ENCODE results near the gene SLC24A4.
"Not testable (repeated sequence)": the region's sequence is repeated elsewhere in the genome, so short reads cannot be mapped to it uniquely, and the experiment has no call there.

The SLC24A4 gene

DNA sequence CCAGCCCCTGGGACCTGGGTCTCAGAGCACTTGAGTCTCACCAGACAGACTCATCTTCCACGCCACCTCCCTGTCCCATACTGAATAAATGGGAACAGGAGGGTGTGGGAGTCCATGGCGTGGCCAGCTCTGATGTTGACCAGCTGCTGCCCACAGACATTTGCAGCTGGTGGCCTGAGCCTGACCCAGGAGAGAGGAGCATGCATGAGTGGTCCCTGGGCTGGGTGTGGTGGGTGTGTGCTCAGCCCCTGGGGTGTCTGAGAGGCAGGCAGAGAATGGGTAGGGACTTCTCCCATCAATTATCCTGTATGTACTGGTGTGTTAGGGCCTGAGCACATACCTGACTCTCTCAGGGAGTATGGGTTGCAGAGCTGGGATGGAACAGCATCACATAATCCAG lies 49.3 kb downstream of the SLC24A4 start:
- no peak for DNase-seq

- no peak for DNase-seq
Observed at GRCh38 chr14:92373336-92373735, 50.4 kb downstream of the SLC24A4 start.

DNA sequence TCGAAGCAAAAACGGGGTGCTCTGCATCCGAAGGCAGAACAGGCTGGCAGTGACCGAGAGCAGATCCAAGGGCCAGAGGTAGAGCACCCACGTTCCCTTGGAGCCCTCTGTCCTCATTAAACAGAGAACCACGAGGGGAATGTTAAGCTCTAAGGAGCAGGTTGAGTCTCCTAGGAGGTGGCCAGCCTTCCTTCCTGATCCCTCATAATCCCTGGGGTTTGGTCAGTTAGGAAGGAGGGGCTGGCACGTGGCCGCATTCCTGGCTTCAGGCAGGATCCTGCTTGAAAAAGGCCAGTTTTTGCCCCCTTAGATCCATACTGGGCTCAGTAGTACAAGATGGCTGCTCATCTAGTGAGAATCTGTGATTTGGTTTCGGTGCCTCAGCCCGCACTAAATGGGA lies 57.2 kb downstream of the SLC24A4 start:
- no peak for DNase-seq

DNA sequence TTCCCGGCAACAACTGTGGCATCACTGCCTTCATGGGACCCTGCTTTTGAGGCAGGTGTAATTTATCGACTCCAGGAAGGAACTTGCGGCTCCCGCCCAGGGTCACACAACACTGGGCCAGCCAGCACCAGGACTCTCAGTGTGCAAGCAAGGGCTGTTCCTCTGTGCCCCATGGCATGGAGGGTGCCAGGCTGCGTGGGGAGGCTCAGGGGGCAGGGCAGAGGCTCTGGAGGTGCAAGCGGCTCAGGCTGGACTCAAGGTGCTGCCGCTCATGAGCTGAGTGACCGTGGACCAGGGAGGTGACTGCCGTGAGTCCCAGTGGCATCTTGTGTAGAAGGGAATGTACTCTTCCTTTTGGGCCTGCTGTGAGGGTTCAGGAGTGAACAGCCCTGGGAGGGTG lies 57.6 kb downstream of the SLC24A4 start:
- DNase-seq: no peak

DNA sequence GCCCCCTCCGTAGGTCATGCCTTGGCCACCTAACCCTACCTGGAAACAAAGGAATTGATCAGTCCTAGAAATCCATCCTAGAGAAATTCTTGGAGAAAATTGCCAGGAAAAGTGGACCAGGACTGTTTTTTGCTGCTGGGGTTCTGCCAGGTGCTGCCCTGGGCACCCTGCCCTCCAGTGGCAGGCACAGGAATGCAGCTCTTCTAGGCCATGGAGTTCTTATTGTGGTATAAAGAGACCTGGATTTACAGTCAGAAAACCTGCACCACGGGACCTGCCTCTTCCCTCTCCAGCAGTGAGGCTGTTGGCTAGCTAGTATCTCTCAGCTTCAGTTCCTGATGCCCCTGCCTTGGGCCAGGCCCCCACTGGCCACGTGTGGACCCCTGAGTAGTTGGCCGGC lies 59.7 kb downstream of the SLC24A4 start:
- DNase-seq: no peak

DNA sequence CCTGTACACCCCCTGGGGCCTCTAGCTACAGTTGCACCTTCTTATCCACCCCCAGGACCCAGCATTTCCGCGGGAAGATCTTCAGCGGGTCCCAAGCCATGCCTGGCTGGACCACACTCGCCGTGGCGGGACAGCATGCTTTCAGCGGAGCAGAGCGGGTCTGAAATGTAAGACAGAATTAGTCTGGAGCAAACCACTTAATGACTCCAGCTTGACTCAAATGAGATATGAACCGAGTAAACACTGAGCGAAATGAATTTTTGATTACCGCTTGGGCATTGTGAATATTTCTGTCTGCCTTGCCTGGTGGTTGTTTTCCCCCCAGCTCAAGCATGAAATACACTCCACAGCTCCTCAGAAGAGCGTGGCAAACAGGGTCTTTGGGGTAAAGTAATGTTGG lies 60.8 kb downstream of the SLC24A4 start:
- no peak for DNase-seq

DNA sequence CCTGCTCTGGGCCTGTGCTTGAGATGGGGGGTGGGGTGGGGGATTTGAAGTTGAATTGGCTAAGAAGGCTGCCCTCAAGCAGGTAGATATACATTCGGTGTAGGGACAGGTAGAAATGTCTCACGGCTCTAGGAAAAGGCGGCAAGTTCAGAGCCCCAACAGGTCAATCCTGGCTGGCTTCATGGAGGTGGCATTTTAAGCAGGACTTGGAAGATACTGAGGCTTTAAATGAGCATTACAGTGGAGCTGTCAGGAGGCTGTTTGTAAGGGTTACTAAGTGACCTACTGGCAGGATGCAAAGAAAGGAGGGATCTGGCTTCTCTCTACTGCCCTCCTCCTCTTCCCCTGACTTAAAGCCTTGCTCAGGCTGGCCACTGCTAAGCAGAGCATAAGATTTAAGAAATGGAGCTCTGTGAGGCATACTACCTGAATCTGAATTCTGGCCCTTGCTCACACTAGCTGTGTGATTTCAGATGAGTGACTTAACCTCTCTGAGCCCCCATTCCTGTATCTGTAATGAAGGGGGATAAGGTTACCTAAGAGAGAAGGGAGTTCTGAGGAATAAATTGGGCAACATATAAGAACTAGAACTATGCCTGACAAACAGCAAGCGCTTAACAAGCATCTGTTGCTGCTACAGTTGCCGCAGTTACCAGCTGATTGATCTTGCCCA lies 61.6 kb downstream of the SLC24A4 start:
- DNase-seq: no peak

- DNase-seq: no peak
Observed at GRCh38 chr14:92385561-92385960, 62.6 kb downstream of the SLC24A4 start.

GRCh38 chr14:92386165-92386564 lies 63.2 kb downstream of the SLC24A4 start:
- no peak for DNase-seq

- no peak for DNase-seq
Observed at GRCh38 chr14:92386637-92387036, 63.7 kb downstream of the SLC24A4 start.

GRCh38 chr14:92387578-92387977 lies 64.6 kb downstream of the SLC24A4 start:
- no peak for DNase-seq

DNA sequence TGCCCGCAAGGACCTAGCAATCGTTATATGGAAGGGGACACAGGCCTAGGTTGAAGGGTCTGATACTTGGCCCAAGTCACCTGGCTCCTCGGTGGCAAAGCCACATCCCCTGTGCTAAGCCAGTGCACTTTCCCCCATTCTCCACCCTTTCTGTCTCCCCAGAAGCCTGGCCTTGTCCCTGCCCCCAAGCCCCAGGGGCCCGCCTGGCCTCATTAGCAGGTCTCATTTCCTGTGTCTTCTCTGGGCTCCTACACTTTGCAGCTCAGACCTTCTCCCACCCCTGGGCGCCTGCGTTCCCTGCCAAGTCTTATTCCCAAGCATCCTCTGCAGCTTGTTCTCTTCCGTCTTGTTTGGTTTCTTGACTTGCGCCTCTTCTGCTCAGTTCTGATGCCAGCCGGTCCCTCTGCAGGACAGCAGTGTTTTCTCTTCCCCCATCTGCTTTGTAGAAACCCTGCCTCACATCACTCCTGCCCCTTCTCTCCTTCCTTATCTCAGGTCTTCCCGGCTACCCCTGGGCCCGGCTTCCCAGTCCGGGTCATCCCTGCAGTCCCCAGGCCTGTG lies 66.7 kb downstream of the SLC24A4 start:
- no peak for DNase-seq

DNA sequence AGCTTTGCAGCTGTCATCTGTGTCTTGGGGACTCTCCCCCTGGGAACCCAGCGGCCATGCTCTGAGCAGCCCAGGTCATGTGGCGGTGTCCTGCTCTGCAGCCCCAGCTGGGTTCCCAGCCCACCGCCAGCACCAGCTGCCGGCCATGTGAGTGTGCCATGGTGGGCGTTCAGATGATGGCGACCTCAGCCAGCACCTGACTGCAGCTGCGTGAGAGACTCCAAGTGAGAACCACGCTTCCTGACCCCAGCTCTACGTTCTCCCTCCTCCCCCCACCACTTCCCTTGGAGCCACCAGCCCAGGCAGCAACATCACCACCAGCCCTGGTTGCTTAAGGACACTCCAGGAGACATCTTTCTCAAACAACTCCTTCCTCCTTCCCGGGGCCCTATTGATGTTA lies 68.8 kb downstream of the SLC24A4 start:
- no peak for DNase-seq

DNA sequence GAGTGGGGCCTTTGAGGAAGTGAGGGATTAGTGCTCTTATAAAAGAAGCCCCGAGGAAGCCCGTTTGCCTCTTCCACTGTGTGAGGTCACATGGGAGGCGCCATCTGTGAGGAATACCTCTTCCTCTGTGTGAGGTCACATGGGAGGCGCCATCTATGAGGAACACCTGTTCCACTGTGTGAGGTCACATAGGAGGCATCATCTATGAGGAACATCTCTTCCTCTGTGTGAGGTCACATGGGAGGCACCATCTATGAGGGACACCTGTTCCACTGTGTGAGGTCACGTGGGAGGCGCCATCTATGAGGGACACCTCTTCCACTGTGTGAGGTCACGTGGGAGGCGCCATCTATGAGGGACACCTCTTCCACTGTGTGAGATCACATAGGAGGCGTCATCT lies 69.7 kb downstream of the SLC24A4 start:
- no peak for DNase-seq

DNA sequence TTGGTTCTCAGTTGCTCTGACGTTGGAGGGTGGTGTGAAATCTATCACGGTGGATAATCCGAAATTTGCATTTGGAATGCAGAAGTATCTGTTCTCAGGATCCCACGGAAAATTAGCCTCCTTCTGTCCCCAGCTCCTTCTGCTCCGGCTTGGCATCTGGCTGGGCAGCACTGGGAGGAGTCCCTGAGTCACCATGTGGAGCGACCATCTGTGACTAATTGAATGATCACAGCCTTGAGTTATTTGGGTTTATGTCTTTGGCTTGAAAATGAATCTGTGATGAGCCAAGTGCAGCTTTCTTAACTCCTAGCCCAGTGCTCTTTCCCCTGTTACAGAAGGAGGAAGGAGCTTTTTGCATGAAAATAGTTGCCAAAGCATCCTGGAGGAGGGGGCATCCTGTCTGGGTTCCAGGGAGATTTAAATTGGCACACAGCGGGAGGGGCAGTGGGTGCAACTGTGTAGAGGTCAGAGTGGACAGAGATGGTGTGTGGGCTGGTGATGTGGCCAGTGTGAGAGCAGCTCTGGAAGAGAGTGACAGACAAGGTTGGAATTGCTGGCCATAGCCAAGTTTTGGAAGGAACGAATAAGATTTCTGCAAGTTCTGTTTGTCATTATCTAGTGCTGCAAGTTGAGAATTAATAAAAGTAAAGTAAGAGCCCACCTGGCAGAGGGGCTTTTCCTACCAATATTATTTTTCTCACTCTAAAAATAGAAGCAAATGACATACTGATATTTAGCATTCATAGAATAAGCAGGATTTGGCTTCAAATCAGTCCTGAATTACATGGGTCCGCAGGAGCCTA lies 74.4 kb downstream of the SLC24A4 start:
- peak; percentile 49 for DNase-seq

- no peak for DNase-seq
Observed at GRCh38 chr14:92397953-92398564, 75.1 kb downstream of the SLC24A4 start.

- no peak for DNase-seq
Observed at GRCh38 chr14:92398888-92399636, 76.1 kb downstream of the SLC24A4 start.

DNA sequence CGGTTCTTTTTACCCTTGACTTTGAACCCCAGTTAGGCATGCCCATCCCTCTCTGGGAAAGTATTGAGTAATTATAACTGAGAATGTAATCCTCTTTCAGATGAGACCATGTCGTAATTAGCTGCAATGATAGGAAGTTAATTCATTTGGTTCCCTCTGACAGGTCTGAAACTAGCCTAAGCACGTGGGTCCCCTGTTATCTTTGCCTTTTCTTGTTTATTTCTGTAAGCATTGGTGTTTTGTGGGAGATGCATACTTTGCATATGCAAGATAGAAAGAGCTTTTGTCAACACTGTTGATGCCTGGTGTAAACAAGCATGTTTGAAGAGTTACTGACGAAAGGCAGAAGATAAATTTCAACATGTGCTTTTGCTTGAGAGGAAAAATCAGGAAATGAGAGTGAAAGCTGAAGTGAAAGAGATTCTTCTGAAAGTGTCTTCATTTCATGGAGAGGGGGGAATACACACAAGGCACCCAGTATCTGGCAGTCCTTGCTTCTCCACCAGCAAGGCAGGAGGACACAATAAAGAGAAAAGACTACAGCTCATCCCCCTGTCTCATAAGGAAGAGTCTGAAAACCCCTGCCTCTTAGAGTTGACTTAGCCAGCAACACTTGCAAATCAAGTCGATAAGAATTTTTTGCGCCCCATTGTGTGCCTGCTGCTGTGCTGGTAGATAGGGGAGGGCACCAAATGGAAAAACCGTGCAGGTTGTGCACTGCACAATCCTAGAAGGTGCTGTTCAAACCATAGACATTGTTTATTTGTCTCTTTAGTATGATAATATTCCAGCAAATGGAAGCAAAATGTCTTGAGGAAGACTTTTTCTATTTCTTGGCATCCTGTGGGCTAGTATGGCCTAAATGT lies 77.8 kb downstream of the SLC24A4 start:
- DNase-seq: no peak

- DNase-seq: no peak
Observed at GRCh38 chr14:92401561-92401960, 78.6 kb downstream of the SLC24A4 start.

DNA sequence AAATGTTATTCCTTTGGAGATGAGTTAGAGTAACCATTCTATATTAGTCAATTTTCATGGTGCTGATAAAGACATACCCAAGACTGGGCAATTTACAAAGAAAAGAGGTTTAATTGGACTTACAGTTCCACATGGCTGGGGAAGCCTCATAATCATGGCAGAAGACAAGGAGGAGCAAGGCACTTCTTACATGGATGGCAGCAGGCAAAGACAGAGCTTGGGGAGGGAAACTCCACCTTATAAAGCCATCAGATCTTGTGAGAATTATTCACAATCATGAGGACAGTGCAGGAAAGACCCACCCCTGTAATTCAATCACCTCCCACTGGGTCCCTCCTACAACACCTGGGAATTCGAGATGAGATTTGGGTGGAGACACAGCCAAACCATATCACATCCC lies 79.5 kb downstream of the SLC24A4 start:
- not testable (repeated sequence) for DNase-seq

DNA sequence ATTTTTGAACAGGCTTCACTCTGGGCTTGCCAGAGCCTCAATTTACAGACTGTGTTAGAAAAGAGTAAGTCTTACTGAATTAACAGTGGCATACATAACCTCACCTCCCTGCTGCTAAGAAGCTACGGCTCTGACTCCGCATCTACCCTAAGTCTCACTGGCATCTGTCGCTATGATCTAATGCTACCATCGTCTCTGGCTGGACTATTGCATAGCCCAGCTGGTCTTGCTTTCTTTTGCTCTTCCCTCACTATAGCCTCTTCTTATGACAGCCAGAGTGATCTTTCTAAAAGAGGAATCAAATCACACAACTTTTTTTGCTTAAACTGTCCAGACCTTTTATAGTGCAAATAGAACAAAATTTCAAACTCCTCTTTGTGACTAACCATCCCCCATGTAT lies 81.1 kb downstream of the SLC24A4 start:
- DNase-seq: no peak

- no peak for DNase-seq
Observed at GRCh38 chr14:92404421-92404820, 81.5 kb downstream of the SLC24A4 start.
